Right renal pelvis (tissue), 4 donors: ENCODE results near the gene ZNF750. TPM values are rescaled to one million over a fixed set of nuclear protein-coding genes. Genes with fewer than 3 reads are reported as not detected.

Experiments
- DNase-seq, 4 donors: peaks; one replicate each; pipeline ENCODE4 v3.0.0-alpha.2; 2013; ENCODE audit warnings: low read depth in 4 of 4, low spot score in 3 of 4, missing footprints in 1 of 4
- polyA plus RNA-seq, 4 donors: library from polyadenylated mRNA; unstranded; fragments of 120-200 nt; gene quantifications; one replicate each; pipeline ENCODE4 v1.2.1, GENCODE V29; 2013; ENCODE audit not compliant: insufficient read length in 4 of 4

ZNF750 gene
- polyA plus RNA-seq: 1 to 10 TPM in 3 of 4 donors, under 1 TPM in 1; 0.97 to 2.6 (median 1.8) TPM

DNA sequence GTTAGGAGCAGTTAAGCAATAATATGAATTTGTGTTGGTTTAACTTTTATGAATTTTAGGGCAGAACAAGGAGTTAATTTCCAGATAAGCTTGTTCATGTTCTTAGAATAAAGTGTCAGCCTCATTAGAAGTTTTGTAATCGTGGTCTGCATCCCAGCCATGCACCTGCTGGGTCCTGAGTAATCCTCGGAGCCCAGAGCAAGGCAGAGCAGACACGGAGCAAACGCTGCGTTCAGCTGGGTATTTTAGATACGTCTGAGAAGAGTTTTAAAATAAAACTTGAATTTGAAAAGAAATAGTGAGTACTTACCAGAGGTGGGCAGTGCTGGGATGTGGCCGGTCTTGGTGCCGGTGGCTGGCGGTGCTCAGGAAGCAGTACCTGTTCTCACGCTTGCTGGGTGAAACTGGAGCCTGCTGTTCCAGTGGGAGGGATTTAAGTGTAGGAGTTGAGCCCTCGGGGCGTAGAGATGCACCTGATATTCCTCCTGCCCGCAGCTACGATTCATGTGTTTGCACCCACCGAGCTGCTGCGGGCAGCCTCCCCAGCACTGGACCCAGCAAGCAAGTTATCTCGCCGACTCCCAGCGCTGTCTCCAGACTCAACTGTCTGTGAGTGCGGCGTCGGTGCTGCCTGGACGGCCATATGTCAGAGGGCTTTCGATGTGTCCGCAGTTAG lies at the start of gene ZNF750:
TSS of gene ZNF750 (minus strand) at position 406 of the 676 bp plus-strand sequence. CDS start 7,568 bp downstream, outside the sequence.
- no peak for DNase-seq

DNA sequence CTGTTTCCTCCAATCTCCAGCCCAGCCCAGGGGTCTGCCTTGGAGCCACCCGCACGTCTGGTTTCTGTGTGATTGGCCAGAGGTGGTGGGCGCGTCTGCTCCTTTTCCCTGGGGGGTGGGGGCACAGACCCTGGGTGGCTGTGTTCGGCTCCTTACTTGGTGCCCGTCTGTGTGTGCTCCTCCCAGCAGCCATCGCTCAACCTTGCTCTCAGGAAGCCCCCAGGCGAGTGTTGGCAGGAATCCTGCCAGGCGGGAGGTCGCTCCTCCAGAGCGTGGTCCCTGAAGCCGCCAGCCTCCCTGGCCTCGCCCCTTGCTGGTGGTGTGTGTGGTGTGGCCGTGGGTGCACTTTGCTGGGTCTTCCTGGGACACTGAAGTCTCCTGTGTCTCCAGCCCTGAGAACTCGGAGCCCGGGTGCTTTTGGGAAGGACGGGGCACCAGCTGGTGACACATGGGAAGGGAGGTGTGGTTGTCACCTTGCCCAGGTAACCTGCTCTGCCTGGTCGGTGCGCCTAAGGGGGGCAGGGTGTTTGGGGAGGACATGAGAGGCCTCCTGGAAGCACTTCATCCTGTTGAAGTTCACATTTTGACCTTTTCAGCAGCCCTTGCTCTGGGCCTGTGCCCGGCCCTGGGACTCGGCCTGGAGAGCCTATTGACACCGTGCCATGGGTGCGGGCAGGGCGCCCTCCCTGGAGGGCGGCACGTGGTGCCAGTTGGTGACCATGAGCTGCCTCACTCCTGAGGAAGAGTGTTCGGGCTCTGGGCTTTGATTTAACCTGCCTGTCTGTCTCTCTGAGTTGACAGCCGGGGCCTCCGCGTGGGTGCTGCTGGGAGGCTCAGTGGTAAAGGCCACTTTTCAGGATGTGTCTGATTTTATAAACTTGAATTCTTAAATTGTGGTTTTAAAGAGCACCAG lies 49.0 kb upstream of the ZNF750 start:
- DNase-seq: no peak

DNA sequence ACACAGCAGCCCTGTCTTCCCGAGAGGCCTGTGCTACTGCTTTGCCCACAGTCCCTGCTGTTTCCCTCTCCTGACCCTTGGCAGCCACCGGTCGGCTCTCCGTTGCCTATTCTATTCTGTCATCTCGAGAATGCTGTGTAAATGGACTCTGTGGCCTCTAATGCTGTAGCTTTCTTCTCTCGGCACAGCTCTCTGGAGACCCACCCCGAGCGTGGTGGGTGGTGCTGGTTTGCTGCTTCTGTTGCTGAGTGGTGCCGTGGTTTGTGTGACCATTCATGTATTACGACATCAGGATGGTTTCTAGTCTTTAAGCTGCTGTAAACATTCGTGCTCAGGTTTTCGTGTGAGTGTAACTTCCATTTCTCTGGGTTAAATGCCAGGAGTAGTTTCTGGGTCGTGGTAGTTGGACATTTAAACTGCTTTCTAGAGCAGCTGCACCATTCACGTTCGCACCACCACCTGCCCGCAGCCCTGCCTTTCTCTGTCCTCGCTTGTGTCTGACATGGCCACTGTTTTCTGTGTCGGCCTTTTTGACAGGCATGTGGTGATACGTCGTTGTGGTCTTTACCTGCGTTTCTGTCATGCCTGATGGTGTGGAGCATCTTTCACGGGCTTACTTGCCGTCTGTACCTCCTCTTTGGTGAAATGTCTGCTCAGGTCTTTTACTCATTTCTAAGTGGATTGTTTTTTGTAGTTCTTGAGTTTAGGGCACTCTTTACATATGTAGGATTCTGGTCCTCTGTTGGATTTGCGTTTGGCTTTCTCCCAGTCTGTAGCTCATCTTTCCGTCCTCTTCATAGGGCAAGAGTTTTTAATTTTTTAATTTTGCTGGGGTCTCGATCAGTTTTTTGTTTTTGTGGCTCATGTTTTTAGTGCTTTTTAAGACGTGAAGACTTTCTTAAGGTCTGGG lies 47.7 kb upstream of the ZNF750 start:
- no peak for DNase-seq

DNA sequence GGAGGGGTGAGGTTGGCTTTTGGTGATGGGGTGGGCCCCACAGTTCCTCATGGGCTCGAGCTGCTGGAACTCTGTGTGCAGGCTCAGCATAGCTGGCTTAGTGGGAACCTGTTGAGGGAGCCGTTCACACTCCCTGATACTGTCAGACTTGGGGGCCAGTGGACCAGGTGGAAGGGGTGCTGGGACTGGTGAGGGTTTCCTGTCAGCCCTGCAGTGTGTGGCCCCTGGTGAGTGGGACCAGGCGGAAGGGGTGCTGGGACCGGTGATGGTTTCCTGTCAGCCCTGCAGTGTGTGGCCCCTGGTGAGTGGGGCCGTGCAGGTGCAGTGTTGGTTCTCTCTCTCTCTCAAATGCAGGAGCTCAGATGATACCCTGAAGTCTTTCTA lies 45.1 kb upstream of the ZNF750 start:
- DNase-seq: no peak

DNA sequence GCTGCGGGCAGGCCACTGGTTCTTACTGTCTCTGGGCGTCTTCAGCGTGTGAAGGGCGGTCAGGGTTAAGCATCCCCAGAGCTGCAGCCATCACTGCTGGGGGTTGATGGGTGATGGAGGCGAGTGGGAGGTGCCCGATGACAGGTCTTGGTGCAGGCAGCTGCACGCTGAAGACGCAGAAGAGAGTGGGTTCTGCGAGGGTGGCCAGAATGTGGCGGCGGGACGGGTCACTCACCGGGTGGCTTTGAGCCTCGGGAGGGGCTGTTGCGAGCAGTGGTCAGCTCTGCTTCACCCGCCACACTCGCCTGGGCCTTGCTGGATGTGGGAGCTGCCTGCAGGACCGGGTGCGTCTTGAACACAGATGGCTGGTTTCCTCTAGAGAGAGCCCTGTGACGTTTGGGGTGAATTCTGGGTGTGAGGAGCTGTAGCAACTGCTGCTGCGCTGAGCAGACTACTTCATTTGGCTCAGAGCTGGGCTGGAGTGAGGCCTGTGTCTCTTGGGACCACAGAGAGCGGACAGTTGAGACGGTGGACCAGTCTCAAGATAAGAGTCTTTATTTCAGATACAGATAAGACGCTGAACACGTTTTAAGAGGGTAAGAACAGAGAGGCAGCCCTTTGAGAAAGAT lies 44.6 kb upstream of the ZNF750 start:
- no peak for DNase-seq

DNA sequence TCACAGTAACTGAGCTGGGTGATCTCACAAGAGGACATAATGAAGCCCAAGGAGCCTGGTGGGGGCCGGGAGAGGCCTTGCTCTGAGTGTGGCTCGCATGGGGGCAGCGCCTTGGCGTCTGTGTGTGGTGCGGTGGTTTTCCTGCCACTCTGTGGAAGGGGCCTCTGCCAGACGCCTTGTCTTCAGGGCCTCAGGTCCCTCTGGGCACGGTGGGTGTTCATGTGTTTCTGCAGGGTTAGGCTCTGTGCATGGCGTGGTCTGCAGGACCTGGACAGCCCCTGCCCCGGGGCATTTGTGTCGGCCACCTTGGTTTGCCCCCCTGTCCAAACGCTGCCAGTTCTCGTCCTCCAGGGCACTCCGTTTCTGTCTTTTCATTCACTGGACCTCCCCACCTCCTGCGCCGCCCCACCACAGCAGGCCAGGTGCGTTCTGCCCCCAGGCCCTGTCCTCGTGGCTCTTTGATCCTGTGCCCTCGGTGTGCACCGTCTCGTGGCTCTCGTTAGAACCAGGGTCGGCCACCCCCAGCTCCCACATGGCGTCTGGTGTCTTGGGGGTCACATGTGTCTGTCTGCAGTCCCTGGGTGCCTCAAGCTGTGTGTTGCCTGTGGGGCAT lies 43.7 kb upstream of the ZNF750 start:
- DNase-seq: no peak

DNA sequence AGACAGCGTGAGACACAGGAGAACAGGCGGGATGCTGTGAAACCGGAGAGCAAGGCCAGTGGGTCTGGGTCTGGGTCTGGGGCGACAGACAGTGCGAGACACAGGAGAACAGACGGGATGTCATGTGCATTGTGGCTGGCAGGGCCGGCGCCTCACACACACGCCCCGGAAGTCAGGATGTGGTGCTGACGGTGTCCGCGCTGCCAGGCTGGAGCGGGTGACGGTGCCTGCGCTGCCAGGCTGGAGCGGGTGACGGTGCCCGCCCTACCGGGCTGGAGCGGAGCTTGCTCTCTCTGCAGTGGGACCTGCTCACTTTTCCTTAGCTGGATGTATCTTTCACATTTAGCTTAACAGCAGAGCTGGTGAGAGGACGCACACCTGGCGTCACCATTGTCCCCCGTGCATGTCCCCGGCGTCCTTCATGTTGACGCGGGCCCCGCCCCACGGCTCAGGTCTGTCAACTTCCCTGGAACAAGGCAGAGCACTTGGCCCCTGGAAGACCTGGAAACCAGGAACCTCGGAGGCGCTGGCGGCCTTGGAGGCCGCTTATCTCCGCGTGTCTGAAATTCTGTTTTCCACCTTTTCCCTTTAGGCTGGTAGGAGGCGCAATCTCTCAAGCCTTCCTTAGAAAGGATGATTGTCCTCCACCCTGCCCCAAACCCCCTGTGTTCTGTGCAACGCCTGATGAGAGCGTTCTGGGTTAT lies 43.0 kb upstream of the ZNF750 start:
- DNase-seq: no peak

DNA sequence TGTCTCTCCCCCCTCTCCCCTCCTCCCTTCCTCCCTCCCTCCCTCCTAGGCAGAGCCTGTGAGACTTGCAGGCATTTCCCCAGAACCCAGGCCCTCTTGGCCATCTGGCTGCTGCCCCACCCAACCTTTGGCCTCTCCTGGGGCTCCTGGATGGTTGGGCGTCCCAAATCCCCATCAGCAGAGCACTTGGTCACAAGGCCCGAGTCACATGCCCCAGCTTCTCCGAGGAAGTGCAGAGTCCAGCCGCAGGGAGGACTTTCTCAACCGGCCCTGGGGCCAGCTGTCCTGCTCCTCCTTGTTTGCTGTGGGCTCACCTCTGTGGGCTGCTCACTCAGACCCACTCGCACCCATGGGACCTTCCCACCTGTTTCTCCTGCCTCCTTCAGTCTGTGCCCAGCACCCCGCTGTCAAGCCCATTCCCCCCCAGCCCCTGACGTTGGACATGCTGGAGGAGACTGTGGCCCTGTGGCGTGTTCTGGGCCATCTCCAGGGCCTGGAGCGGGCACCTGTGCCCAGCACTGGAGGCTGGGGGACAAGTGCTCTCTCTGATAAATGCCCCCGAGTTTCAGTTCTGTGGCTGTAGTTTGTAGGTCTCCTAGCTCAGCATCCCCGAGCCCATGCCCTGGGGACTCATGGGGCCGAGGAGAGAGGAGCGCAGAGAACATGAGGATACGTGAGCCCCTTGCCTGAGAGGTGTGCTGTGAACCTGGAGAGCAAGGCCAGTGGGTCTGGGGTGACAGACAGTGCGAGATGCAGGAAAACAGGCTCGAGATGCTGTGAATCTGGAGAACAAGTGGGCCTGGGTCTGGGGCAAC lies 42.3 kb upstream of the ZNF750 start:
- DNase-seq: no peak

DNA sequence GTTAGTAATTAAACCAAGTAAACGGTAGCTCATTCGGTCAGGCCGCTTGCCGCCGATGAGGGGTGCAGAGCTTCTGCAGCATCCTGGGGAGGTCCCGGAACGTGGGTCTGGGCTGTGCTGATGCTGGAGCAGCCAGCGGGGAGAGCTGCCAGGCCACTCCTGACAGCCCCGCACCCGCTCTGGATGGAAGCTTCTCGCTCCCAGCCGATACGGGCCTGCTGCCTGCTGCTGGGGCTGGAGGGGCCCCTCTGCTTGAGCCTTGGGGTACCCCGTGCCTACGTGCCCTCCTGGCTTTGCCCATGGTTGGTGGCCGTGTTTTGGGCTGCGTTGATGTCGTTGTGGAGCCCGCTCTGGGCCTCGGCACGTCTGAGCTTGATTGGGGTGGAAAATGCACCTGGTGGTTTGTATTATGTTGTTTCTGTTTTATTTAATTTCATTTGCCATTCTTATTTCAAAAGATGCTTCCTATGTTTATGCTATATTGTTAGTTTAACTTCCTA lies 41.6 kb upstream of the ZNF750 start:
- no peak for DNase-seq

DNA sequence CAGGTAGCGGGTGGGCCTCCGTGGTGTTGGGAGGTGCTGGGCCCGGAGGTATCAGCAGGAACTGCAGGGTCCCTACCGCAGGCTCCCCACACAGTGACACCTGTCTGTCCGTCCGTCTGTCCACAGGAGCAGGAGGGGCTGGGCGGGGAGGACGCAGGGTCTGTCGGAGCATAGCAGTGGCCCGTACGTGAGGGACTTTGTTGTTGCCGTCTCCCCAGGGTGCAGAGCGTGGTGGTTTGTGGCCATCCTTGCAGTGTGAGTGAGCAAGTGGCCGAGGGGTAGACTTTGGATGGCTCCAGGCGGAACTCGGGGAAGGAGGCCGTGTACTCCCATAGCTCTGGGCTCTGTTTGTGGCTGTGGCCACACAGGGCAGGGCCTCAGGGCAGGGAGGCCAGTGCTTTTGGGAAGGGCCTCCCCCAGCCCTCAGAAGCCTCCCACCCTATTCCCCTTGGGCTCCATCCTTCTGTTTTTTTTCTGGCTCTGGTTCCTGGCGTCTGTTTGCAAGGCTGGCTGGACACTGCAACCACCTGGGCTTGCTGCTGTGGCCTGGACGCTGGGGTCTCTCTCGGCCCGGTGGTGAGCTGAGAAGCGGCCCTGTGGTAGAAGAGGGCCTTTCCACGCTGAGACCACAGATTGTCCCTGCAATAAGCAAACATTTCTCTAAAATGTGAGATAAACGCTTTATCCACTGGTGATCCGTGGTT lies 41.0 kb upstream of the ZNF750 start:
- DNase-seq: no peak

DNA sequence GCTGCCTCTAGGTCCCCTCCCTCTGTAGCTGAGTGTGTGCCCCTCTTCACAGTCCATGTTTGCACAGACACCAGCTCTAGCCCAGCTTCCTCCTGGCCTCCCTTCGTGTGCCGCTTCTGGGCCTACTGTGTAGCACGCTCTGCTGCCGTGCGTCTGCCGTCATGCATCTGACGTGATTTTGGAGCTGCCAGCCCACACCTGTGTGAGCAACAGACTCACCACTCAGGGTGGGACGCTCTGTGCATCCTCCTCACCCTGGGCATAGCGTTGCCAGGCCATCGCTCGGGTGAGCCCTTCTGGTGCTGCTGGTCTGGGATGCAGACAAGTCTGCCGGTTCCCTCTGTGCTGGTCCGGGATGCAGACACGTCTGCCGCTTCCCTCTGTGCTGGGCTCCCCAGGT lies 39.4 kb upstream of the ZNF750 start:
- no peak for DNase-seq

DNA sequence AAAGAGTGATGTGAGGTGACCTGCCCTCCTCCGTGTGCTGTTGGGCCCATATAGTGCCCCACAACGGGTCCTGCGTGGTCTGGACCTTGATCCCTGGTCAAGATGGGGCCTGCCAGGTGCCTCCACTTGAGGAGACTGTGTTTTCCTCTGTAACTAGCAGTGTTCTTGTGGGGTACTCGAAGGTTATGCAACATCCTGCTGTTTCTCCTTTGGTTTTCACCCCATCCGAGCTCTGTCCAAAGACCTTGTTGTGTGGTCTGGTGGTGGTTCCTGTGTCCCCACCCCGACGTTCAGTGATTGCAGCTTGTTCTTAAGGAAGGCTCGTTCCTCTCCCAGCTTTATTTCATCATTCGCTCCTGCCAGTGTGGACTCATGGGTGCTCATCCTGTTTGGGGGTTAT lies 38.7 kb upstream of the ZNF750 start:
- no peak for DNase-seq

DNA sequence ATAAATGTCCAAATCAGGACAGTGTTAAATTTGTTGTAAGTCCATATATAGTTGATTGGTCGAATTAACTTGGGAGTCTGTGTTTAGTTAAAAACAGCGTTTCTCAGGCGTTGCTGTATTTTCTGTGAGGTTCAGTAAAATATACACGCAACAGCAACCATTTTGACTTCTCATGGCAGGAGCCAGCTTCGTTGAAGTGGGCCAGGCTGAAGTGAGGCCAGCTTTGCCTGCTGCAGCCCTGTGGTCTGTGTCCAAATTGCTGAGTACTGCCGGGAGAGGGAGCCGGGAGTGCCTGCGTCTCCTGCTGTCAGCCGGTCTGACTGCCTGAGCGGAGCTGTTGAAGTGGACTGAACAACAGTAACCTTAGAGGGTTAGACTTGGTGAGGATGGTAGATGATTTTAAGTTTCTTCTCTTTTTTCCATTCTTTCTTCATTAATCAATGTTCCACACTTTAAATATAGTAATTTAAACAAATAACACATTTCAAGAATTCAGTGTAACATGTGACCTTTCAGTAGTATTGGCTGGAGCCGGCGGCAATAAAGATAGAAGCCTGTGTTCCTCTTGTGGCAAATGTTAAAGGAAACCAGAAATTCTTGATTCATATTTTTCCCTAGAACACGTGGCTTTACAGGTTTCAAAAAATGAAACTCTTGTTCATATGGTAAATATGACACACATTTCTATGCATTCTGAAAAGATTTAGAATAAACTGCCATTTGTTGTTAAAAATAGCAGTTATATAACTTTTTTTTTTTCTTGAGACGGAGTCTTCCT lies 37.0 kb upstream of the ZNF750 start:
- no peak for DNase-seq

DNA sequence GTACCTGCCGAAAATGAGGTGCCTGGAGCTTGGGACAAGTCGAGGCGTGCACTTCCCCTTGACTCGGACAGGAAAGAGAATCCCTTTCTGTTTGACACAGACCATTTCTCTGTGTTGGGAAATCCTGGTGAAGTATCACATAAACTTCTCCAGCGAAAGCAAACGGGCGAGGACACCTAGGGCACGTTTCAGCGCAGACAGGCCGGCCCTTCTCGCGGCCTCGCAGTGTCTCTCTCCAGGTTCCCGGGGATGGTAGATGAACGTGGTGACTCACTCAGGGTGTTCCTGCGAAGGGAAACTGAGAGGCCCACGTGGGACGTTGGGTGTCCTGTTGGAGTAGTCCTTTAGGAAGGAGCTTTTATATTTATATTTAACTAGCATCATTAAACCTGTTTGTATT lies 36.3 kb upstream of the ZNF750 start:
- DNase-seq: no peak

DNA sequence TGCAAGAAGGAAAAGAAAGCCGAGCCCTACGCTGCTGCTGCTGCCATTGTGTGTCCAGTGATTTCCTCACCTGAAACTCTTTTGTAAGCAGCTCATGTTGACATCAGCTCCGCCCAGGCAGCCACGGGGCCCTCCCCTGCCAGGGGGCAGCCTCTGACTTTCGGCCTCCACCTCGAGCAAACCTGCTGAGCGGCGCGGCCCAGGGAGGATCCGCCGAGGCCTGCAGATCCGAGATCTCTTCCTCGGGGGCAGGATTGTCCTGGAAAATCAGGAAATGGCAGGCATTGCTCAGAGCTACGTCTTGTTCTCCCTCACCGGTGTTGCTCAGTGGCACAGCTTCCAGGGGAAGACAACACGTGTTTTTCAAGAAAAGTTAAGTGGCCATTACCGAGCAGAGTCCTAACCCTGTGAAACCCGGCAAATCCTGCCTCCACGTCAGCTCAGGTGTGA lies 35.6 kb upstream of the ZNF750 start:
- DNase-seq: no peak

DNA sequence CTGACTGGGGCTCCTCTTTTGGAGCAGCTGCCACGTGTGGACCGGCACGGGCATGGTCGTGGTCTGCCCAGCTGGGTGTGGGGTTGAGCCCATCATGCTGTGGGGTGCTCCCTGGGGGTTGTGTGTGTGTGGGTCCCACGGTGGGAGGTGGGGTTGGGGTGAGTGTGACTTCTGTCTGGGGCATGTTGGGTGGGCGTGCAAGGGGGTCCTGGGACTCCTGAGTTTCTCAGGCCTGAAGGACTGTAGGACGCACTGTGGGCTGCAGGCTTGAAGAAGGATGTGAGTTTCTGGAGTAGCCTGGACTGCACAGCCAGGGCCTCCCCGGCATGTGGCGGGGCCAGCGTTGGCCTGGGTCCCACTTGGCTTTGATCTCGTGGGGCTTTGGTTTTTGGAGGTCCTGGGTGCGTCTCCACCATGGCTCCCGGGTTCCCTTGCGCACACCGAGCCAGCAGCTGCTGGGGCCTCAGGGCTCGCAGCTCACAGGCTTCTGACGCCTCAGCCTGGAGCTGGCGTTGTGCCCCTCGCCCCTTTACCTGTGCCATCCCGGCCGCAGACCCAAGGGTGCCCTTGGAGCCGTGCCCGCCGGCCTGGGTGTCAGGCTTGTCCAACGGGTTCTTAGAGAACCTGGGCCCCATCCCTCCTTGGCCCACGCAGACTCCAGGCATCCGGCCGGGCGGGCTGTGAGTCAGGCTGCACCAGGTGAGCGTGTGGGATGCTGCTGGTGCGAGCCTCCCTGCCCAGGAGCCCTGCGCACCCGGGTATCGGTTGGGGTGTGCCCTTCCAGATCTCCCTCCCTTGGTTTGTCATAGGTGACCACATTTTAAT lies 34.4 kb upstream of the ZNF750 start:
- no peak for DNase-seq
